ENCODE measurements around the gene GNB1L. TPM values are rescaled to one million over a fixed set of nuclear protein-coding genes. Genes with fewer than 3 reads are reported as not detected.

The GNB1L gene
- polyA plus RNA-seq, 1 donor from 2014 or later = 16.5 TPM

- Histone ChIP-seq H3K9me3 (ENCODE audit: low read length) (no peaks in the 10 kb centered on the region), H3F3A (ENCODE audit: insufficient read depth, low read length, poor library complexity, severe bottlenecking) (no peaks in the 10 kb centered on the region), H3K4me2 (ENCODE audit: low read length) (no peak overlapping the region), H3K27ac (ENCODE audit: low read length) (no peak overlapping the region), H3K79me2 (replicated peaks; ENCODE audit: insufficient read depth, low read length) (no peaks in the 10 kb centered on the region), H3K27me3 (ENCODE audit: insufficient read depth, low read depth, low read length) (no peaks in the 10 kb centered on the region), H3K9me2 (ENCODE audit: insufficient read depth, low read length) (no peaks in the 10 kb centered on the region), H3K36me3 (ENCODE audit: insufficient read depth, low read length) (no peaks in the 10 kb centered on the region), H4K20me1 (ENCODE audit: insufficient read depth) (no peaks in the 10 kb centered on the region), H2AFZ (ENCODE audit: low read depth, low read length) (no peak overlapping the region), H3K9ac (ENCODE audit: low read length) (no peak overlapping the region), H3K4me3 (ENCODE audit: low read length) (no peak overlapping the region)
- no peak for TF ChIP-seq EZH2 (IDR thresholded peaks at IDR 0.05; ENCODE audit: borderline replicate concordance, insufficient read depth, low read length, poor library complexity, severe bottlenecking)
- no peak for TF ChIP-seq REST (IDR thresholded peaks at IDR 0.05; ENCODE audit: borderline replicate concordance)
- TF ChIP-seq TAF1 (IDR thresholded peaks at IDR 0.05; ENCODE audit: low read depth) = no peak
- TF ChIP-seq EP300 (conservative IDR thresholded peaks at IDR 0.05; ENCODE audit: poor library complexity, severe bottlenecking) = no peak
- TF ChIP-seq SMC3 (conservative IDR thresholded peaks at IDR 0.05; ENCODE audit: poor library complexity) = no peak
- TF ChIP-seq RAD21 (conservative IDR thresholded peaks at IDR 0.05) = no peak
- no peak for TF ChIP-seq MXI1 (conservative IDR thresholded peaks at IDR 0.05; ENCODE audit: poor library complexity, severe bottlenecking)
- TF ChIP-seq CTCF (IDR thresholded peaks at IDR 0.05; ENCODE audit: poor library complexity, severe bottlenecking) = no peak
- TF ChIP-seq POLR2AphosphoS5 (IDR thresholded peaks at IDR 0.05) = no peak
These were observed 65.9 kb downstream of the GNB1L start for GRCh38 chr22:19788661-19789225.

GRCh38 chr22:19787849-19788141 lies 66.9 kb downstream of the GNB1L start:
- H3K36me3 ChIP-seq (ENCODE audit: insufficient read depth, low read length) = no peaks in the 10 kb centered on the region
- no peak overlapping the region for H3K4me2 ChIP-seq (ENCODE audit: low read length)
- no peaks in the 10 kb centered on the region for H3K9me2 ChIP-seq (ENCODE audit: insufficient read depth, low read length)
- TF ChIP-seq RAD21 (conservative IDR thresholded peaks at IDR 0.05) (no peak), SMC3 (conservative IDR thresholded peaks at IDR 0.05; ENCODE audit: poor library complexity) (no peak), EP300 (conservative IDR thresholded peaks at IDR 0.05; ENCODE audit: poor library complexity, severe bottlenecking) (no peak), TAF1 (IDR thresholded peaks at IDR 0.05; ENCODE audit: low read depth) (no peak), MXI1 (conservative IDR thresholded peaks at IDR 0.05; ENCODE audit: poor library complexity, severe bottlenecking) (no peak), POLR2AphosphoS5 (IDR thresholded peaks at IDR 0.05) (no peak), CTCF (IDR thresholded peaks at IDR 0.05; ENCODE audit: poor library complexity, severe bottlenecking) (no peak), EZH2 (IDR thresholded peaks at IDR 0.05; ENCODE audit: borderline replicate concordance, insufficient read depth, low read length, poor library complexity, severe bottlenecking) (no peak), REST (IDR thresholded peaks at IDR 0.05; ENCODE audit: borderline replicate concordance) (no peak)
- H4K20me1 ChIP-seq (ENCODE audit: insufficient read depth) = no peaks in the 10 kb centered on the region
- no peak overlapping the region for H3K4me3 ChIP-seq (ENCODE audit: low read length)
- no peak overlapping the region for H2AFZ ChIP-seq (ENCODE audit: low read depth, low read length)
- H3K9ac ChIP-seq (ENCODE audit: low read length) = no peak overlapping the region
- no peaks in the 10 kb centered on the region for H3F3A ChIP-seq (ENCODE audit: insufficient read depth, low read length, poor library complexity, severe bottlenecking)
- no peaks in the 10 kb centered on the region for H3K27me3 ChIP-seq (ENCODE audit: insufficient read depth, low read depth, low read length)
- H3K79me2 ChIP-seq (replicated peaks; ENCODE audit: insufficient read depth, low read length) = no peaks in the 10 kb centered on the region
- no peaks in the 10 kb centered on the region for H3K9me3 ChIP-seq (ENCODE audit: low read length)
- H3K27ac ChIP-seq (ENCODE audit: low read length) = no peak overlapping the region
